GM12878 (cell line): Measurements from ENCODE around the gene B3GALT5. TPM values are rescaled to one million over a fixed set of nuclear protein-coding genes. Genes with fewer than 3 reads are reported as not detected.

Experiments
- ATAC-seq: fragments of 200-7000 bp; cut with Tn5 transposase; 3 replicates; pipeline ENCODE4 v1.9.1; 2020; ENCODE audit warnings: mild to moderate bottlenecking, moderate library complexity
- BruUV-seq: library from RNA; stranded (reverse); fragments of 400-500 nt; replicated peaks from 2 replicates; lab custom pipeline; 2021; lab: Mats Ljungman, UMichigan
- CTCF ChIA-PET: fragments of 300-600 bp; sonication (Branson Sonifier 250); formaldehyde crosslinking; extraction: SDS; loops from one replicate; lab custom pipeline; 2021; ENCODE audit warnings: inconsistent platforms; lab: Yijun Ruan, JAX
- POLR2A ChIA-PET: fragments of 350-600 bp; formaldehyde crosslinking; extraction: SDS; loops from one replicate; lab custom pipeline; 2021; ENCODE audit warnings: inconsistent platforms; lab: Charles Lee
- RAD21 ChIA-PET: fragments of 300-600 bp; sonication (Branson Sonifier 250); formaldehyde crosslinking; loops from one replicate; lab custom pipeline; 2023; ENCODE audit warnings: antibody characterized with exemption; ENCODE audit not compliant: unreplicated experiment; lab: Charles Lee
- SMC1A ChIA-PET: fragments of 300-600 bp; sonication (Branson Sonifier 250); formaldehyde crosslinking; loops from one replicate; lab custom pipeline; 2023; ENCODE audit not compliant: unreplicated experiment, uncharacterized antibody; lab: Charles Lee
- DNase-seq: peaks from one replicate; pipeline ENCODE4 v3.0.0-alpha.2; 2011; ENCODE audit warnings: low read depth, low spot score
- FAIRE-seq: peaks from 3 replicates; lab custom pipeline; 2011; peaks lifted over from hg19 to GRCh38; lab: Jason Lieb, UNC
- H2AFZ ChIP-seq: 2 replicates; pipeline ENCODE4 v1.6.0; 2011; ENCODE audit warnings: low read depth, low read length, control low read depth; ENCODE audit not compliant: control insufficient read depth
- H3K27ac ChIP-seq: 2 replicates; pipeline ENCODE4 v1.5.1; 2011; ENCODE audit warnings: control low read depth; ENCODE audit not compliant: control insufficient read depth, insufficient read depth
- H3K27me3 ChIP-seq, 2 experiments: replicated peaks in 1 of 2; 2 replicates each; pipeline versions ENCODE4 v1.6.0 to v1.6.1; 2011; ENCODE audit warnings: low read length in 1 of 2; ENCODE audit not compliant: control insufficient read depth in 2 of 2, insufficient read depth in 2 of 2
- H3K36me3 ChIP-seq, 2 experiments: 2 replicates each; pipeline ENCODE4 v1.5.1; 2011; ENCODE audit warnings: low read length in 1 of 2; ENCODE audit not compliant: control insufficient read depth in 2 of 2, insufficient read depth in 2 of 2
- H3K4me1 ChIP-seq: 2 replicates; pipeline ENCODE4 v1.6.1; 2011; ENCODE audit warnings: mild to moderate bottlenecking, low read length, moderate library complexity, mixed read lengths; ENCODE audit not compliant: control insufficient read depth, insufficient read depth
- H3K4me2 ChIP-seq: 2 replicates; pipeline ENCODE4 v1.6.0; 2011; ENCODE audit warnings: control low read depth; ENCODE audit not compliant: control insufficient read depth, insufficient read depth
- H3K4me3 ChIP-seq: fragments of 200-600 bp; sonication (generic); 2 replicates; pipeline ENCODE4 v1.5.1; 2016
- H3K79me2 ChIP-seq: 2 replicates; pipeline ENCODE4 v1.6.0; 2011; ENCODE audit warnings: low read length; ENCODE audit not compliant: control insufficient read depth, insufficient read depth
- H3K9ac ChIP-seq: 2 replicates; pipeline ENCODE4 v1.8.0; 2011; ENCODE audit warnings: low read length, control low read depth, mixed read lengths; ENCODE audit not compliant: control insufficient read depth, insufficient read depth
- H3K9me3 ChIP-seq: replicated peaks from 3 replicates; pipeline ENCODE4 v1.5.1; 2011; ENCODE audit warnings: mild to moderate bottlenecking, low read length; ENCODE audit not compliant: control insufficient read depth, insufficient read depth
- H4K20me1 ChIP-seq: 2 replicates; pipeline ENCODE4 v1.6.0; 2011; ENCODE audit not compliant: control insufficient read depth, insufficient read depth
- BCLAF1 ChIP-seq: fragments of 450-650 bp; IDR thresholded peaks from 2 replicates; pipeline ENCODE4 v1.6.1; 2017; ENCODE audit warnings: antibody characterized with exemption, mild to moderate bottlenecking, moderate library complexity
- CEBPZ ChIP-seq: fragments of 150-350 bp; IDR thresholded peaks from 2 replicates; pipeline ENCODE4 v1.6.1; 2016; ENCODE audit warnings: low read depth, low read length
- E4F1 ChIP-seq: fragments of 450-650 bp; IDR thresholded peaks from 2 replicates; pipeline ENCODE4 v1.6.1; 2018; ENCODE audit warnings: borderline replicate concordance, mild to moderate bottlenecking; ENCODE audit not compliant: partially characterized antibody
- EED ChIP-seq: sonication (generic); IDR thresholded peaks from 2 replicates; pipeline ENCODE4 v1.6.1; 2016; ENCODE audit warnings: antibody characterized with exemption, low read depth
- ESRRA ChIP-seq: IDR thresholded peaks from 2 replicates; pipeline ENCODE4 v1.6.1; 2012; ENCODE audit warnings: mild to moderate bottlenecking, low read length, improper control_type of control experiment
- HDAC6 ChIP-seq: fragments of 200-600 bp; sonication (generic); IDR thresholded peaks from one replicate; pipeline ENCODE4 v1.8.0; 2017; ENCODE audit warnings: antibody characterized with exemption; ENCODE audit not compliant: unreplicated experiment
- NFYB ChIP-seq: IDR thresholded peaks from 2 replicates; pipeline ENCODE4 v1.6.1; 2011; ENCODE audit warnings: low read depth, mild to moderate bottlenecking, low read length, improper control_type of control experiment, moderate library complexity; ENCODE audit not compliant: insufficient read depth
- POLR2AphosphoS2 ChIP-seq: IDR thresholded peaks from 2 replicates; pipeline ENCODE4 v1.6.1; 2011; ENCODE audit warnings: low read depth, mild to moderate bottlenecking, low read length, improper control_type of control experiment, moderate library complexity
- RCOR1 ChIP-seq: conservative IDR thresholded peaks from 2 replicates; pipeline ENCODE4 v1.6.1; 2012; ENCODE audit warnings: low read depth, low read length, improper control_type of control experiment
- SPI1 ChIP-seq: IDR thresholded peaks from 2 replicates; pipeline ENCODE4 v1.6.1; 2011; ENCODE audit warnings: low read depth, mild to moderate bottlenecking, low read length, moderate library complexity, borderline replicate concordance; ENCODE audit not compliant: insufficient read depth
- SREBF1 ChIP-seq: IDR thresholded peaks from 2 replicates; pipeline ENCODE4 v1.6.1; 2012; ENCODE audit warnings: mild to moderate bottlenecking, low read length
- YBX1 ChIP-seq: fragments of 450-650 bp; IDR thresholded peaks from 2 replicates; pipeline ENCODE4 v1.6.1; 2016; ENCODE audit warnings: antibody characterized with exemption
- ZNF274 ChIP-seq: IDR thresholded peaks from one replicate; pipeline ENCODE4 v1.8.0; 2011; ENCODE audit not compliant: insufficient read length, insufficient read depth
- WGBS: methylation state at CpG from one replicate; pipeline ENCODE4 v1.1.6; 2016; ENCODE audit warnings: low lambda C conversion rate; ENCODE audit not compliant: insufficient replicate concordance, insufficient coverage; ENCODE audit errors: missing lambda C conversion rate; 5-methylcytosine and 5-hydroxymethylcytosine counted together
- in situ Hi-C: fragments of 300-500 bp; cut with MboI; formaldehyde crosslinking; loops from 9 replicates; pipeline ENCODE4 v1.14.3; 2018; ENCODE audit warnings: mixed read lengths
- intact Hi-C: fragments of 100-400 bp; cut with micrococcal nuclease; formaldehyde crosslinking; loops from one replicate; pipeline ENCODE4 v1.14.2; 2022; ENCODE audit not compliant: unreplicated experiment
- polyA plus RNA-seq, 11 experiments: library from polyadenylated mRNA; depleted of rRNA in 4 of 11; unstranded in 6 of 11; stranded (reverse) in 5 of 11; fragments of >200 nt; fragmentation: Nextera tagmentation in 4 of 11; fragmentation: Illumina TruSeq in 1 of 11; extraction: Ambion mirVana in 4 of 11; extraction: Trizol in 1 of 11; gene quantifications; 1 replicate in 1 of 11; 2 replicates in 10 of 11; pipeline versions ENCODE4 v1.2.1 to v1.2.3, GENCODE V29; 2011 to 2016; ENCODE audit warnings: inconsistent platforms in 2 of 11, missing spikeins in 2 of 11, low read depth in 1 of 11
- total RNA-seq, 4 experiments: library from RNA; depleted of rRNA in 3 of 4; stranded (reverse); fragments of >200 nt in 3 of 4; fragmentation: Illumina TruSeq in 1 of 4; extraction: Trizol in 1 of 4; gene quantifications; 2 replicates each; pipeline versions ENCODE4 v1.2.1 to v1.2.3, GENCODE V29; 2013 to 2021
- TF ChIP-seq, protein P1 (sequence below): fragments of 450-650 bp; IDR thresholded peaks from 2 replicates; pipeline ENCODE4 v1.6.1; 2017; ENCODE audit warnings: borderline replicate concordance

The B3GALT5 gene
- total and polyA plus RNA-seq, 10 of the 15 experiments (the other 5 are each of a cell fraction or from before 2014, with no cell fraction given): 0.03 to 0.04 TPM; not detected in 8

DNA sequence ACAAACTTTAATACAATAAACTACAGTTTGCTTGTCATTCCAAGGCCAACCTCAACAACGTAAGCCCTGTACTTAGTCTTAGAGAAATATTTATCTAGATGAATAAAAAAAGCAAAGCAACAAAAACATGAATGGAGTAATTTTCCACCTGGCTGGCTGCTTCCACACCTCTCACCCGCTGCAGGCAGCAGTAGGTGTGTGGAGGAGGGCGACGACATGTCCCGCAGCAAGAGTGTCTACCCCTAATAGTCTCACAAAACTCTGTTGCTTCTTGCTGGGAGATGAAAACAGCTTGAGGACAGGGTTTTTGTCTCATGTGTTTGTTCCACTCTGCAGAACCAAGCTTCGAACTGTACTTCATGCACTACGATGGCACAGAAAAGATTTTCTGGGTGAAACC is 83.5 kb downstream of the B3GALT5 start:
- POLR2A ChIA-PET: no interaction called here
- SMC1A ChIA-PET: no interaction called here
- no peak overlapping the region for H3K4me2 ChIP-seq
- no peaks in the 10 kb centered on the region for H3K79me2 ChIP-seq
- H3K27ac ChIP-seq: no peak overlapping the region
- no TSS peak for BruUV-seq
- in situ Hi-C loops (no loop called here), intact Hi-C loops (no loop called here)
- CTCF ChIA-PET: no interaction called here
- no peaks in the 10 kb centered on the region for H4K20me1 ChIP-seq
- H3K4me1 ChIP-seq: no peaks in the 10 kb centered on the region
- no peak for DNase-seq
- RAD21 ChIA-PET: no interaction called here
- H3K9ac ChIP-seq: no peak overlapping the region
- no peak for FAIRE-seq
- no peaks in the 10 kb centered on the region for H3K9me3 ChIP-seq
- H3K36me3 ChIP-seq: no peaks in the 10 kb centered on the region
- no peaks in the 10 kb centered on the region for H3K27me3 ChIP-seq
- ATAC-seq: no peak
- H3K4me3 ChIP-seq: no peak overlapping the region
- H2AFZ ChIP-seq: no peak overlapping the region
- WGBS: 24% methylated on average over 7 of the region's 7 CpGs
- TF ChIP-seq SREBF1 (no peak), ESRRA (no peak), SPI1 (no peak), ZNF274 (no peak), YBX1 (no peak), POLR2AphosphoS2 (no peak), RCOR1 (no peak), HDAC6 (no peak), E4F1 (no peak), EED (no peak), NFYB (no peak), BCLAF1 (no peak), CEBPZ (no peak)
- TF ChIP-seq, protein P1, sequence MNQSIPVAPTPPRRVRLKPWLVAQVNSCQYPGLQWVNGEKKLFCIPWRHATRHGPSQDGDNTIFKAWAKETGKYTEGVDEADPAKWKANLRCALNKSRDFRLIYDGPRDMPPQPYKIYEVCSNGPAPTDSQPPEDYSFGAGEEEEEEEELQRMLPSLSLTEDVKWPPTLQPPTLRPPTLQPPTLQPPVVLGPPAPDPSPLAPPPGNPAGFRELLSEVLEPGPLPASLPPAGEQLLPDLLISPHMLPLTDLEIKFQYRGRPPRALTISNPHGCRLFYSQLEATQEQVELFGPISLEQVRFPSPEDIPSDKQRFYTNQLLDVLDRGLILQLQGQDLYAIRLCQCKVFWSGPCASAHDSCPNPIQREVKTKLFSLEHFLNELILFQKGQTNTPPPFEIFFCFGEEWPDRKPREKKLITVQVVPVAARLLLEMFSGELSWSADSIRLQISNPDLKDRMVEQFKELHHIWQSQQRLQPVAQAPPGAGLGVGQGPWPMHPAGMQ: no peak
